AG09319 (cell line): ENCODE data around the gene CHMP2A.
A peak's percentile ranks its signal among the peaks of the same experiment; 100 is the strongest.

Source experiments
- DNase-seq: peaks from one replicate; pipeline ENCODE4 v3.0.0-alpha.2; 2010; ENCODE audit warnings: low read depth; ENCODE audit errors: extremely low read depth
- TF ChIP-seq, protein P1 (sequence below): IDR thresholded peaks from 2 replicates; pipeline ENCODE4 v1.5.1; 2011; ENCODE audit warnings: low read depth, mild to moderate bottlenecking, inconsistent platforms, low read length, moderate library complexity

CHMP2A gene

GRCh38 chr19:58518256-58519086 lies 36.4 kb downstream of the CHMP2A start:
- TF ChIP-seq, protein P1, sequence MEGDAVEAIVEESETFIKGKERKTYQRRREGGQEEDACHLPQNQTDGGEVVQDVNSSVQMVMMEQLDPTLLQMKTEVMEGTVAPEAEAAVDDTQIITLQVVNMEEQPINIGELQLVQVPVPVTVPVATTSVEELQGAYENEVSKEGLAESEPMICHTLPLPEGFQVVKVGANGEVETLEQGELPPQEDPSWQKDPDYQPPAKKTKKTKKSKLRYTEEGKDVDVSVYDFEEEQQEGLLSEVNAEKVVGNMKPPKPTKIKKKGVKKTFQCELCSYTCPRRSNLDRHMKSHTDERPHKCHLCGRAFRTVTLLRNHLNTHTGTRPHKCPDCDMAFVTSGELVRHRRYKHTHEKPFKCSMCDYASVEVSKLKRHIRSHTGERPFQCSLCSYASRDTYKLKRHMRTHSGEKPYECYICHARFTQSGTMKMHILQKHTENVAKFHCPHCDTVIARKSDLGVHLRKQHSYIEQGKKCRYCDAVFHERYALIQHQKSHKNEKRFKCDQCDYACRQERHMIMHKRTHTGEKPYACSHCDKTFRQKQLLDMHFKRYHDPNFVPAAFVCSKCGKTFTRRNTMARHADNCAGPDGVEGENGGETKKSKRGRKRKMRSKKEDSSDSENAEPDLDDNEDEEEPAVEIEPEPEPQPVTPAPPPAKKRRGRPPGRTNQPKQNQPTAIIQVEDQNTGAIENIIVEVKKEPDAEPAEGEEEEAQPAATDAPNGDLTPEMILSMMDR = no peak
- DNase-seq = no peak

DNA sequence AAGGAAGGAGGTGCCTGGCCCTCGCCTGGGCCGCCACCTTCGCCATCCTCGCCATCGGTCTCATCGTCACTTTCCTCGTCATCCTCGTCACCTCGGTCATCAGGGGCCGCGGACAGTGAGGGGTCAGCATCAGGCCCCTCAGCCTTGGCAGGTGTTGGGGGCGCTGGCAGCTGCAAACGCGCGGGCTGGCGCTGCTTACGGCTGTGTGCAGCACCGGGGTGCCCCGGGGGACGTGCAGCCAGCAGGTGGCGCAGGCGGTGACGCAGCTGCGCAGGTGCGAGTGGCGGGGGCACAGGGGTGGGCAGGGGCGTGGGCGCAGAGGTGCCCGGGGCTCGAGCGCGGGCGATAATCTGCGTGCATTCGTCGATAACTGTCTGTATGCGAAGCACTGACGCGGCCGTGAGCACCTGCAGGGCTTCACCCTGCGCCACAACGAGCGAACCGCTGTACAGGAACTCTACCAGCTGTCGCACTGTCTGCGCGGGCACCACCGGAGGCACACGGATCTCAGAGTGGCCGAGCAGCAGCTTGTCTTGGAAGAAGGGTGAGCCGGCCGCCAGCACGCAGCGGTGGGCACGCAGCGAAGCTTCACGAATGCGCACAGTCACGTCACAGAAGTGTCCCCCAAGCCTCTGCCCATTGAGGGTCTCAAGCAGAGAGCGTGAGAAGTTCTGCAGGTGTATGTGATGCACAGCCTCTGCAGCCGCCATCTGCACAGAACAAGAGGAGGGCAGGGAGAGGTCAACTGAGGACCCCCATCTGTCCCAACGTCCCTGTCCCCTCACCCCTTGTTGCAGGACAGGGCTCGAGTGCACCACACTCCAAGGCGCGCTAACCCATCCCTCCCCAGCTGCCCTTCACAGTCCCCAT lies 37.7 kb downstream of the CHMP2A start:
- DNase-seq = no peak
- TF ChIP-seq, protein P1 = no peak

GRCh38 chr19:58516246-58516836 lies 38.6 kb downstream of the CHMP2A start:
- TF ChIP-seq, protein P1 = no peak
- no peak for DNase-seq

GRCh38 chr19:58515259-58515658 lies 39.6 kb downstream of the CHMP2A start:
- no peak for DNase-seq
- TF ChIP-seq, protein P1 = no peak

DNA sequence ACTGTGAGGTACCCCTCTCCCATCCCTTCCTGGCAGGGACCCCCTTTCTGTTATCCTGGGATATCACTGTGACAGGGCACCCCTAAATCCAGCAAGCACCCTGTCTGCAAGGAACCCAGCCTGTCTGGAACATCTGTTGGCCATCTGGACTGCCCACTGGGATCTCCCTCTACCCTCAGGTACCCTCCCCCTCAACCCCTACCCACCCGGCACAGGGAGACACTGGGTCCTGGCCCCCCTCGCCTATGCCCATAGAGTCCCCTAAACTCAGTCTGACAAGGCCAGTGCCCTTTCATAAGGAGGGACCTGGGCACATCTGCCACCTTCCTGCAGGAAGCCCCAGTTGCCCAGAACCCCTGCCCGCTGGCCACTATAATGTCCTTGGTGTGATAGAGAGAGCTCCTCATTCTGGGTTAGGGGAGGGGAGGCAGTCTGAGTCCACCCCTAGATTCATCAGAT lies 40.3 kb downstream of the CHMP2A start:
- no peak for DNase-seq
- TF ChIP-seq, protein P1 = no peak

DNA sequence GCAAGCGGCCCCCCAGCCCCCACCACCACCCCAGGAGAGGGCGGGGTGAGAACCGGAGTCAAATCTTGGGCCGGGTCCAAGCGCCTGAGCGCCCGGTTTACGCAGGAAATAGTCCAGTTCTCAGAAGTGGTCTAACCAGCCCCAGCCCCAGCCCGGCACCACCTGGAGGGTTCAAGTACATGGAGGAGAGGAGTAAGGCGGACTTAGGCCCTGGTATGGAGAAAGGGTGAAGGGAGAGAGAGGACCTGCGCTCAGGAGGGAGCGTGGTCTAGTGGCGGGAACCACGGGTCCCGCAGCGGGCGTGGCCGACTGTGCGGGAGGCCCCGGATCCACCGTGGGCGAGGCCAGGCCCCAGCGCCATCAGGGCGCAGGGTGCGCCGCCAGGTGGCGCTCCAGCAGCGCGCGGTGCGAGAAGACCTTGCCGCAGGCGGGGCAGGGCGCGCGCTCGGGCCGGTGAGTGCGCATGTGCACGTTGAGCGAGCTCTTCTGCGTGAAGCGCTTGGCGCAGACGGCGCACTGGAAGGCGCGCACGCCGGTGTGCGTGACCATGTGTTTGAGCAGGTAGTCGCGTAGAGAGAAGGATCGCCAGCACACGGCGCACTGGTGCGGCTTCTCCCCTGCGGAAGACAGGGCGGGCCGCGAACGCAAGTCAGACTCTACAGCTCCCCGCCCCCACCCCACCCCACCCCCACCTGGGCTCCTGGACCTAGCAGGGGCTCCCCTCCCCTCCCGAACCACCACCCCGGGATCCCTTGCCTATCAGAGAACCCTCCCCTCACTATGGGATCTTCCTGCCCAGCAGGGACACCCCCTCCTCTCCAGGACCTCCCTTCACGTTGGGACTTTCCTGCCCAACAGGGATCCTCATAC lies 41.0 kb downstream of the CHMP2A start:
- TF ChIP-seq, protein P1 = peak; percentile 47
- peak; percentile 63 for DNase-seq
